ENCODE data around the gene GRHL1.

Gene GRHL1

DNA sequence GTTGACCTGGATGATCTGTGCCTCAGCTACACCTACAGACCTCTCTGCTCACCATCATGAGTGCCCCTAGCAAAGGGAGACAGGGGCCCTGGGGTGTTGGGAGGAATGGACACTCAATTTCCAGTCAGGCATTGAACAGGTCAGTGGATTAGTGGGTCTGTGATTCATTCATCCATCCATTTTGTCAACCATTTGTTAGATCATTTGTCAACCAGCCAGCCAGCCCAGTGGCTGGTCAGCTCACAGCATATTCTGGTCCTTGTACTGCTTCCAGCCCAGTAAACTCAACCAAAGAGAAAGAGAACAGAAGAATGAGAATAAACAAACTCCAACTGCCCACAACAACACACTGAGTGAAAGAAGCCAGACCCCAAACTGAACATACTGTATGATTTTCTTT lies 87.2 kb downstream of the GRHL1 start:
- TF ChIP-seq, protein P1, sequence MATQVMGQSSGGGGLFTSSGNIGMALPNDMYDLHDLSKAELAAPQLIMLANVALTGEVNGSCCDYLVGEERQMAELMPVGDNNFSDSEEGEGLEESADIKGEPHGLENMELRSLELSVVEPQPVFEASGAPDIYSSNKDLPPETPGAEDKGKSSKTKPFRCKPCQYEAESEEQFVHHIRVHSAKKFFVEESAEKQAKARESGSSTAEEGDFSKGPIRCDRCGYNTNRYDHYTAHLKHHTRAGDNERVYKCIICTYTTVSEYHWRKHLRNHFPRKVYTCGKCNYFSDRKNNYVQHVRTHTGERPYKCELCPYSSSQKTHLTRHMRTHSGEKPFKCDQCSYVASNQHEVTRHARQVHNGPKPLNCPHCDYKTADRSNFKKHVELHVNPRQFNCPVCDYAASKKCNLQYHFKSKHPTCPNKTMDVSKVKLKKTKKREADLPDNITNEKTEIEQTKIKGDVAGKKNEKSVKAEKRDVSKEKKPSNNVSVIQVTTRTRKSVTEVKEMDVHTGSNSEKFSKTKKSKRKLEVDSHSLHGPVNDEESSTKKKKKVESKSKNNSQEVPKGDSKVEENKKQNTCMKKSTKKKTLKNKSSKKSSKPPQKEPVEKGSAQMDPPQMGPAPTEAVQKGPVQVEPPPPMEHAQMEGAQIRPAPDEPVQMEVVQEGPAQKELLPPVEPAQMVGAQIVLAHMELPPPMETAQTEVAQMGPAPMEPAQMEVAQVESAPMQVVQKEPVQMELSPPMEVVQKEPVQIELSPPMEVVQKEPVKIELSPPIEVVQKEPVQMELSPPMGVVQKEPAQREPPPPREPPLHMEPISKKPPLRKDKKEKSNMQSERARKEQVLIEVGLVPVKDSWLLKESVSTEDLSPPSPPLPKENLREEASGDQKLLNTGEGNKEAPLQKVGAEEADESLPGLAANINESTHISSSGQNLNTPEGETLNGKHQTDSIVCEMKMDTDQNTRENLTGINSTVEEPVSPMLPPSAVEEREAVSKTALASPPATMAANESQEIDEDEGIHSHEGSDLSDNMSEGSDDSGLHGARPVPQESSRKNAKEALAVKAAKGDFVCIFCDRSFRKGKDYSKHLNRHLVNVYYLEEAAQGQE (IDR thresholded peaks at IDR 0.05; ENCODE audit: insufficient read depth in 1 of 2, low read depth in 2 of 2, low read length in 2 of 2), result no peak
- TF ChIP-seq POLR2AphosphoS5 (IDR thresholded peaks at IDR 0.05; ENCODE audit: low read depth, low read length) (no peak), FOXP2 (optimal IDR thresholded peaks at IDR 0.05; ENCODE audit: borderline replicate concordance, extremely low read depth, extremely low read length, insufficient read depth) (no peak), SIN3A (IDR thresholded peaks at IDR 0.05; ENCODE audit: borderline replicate concordance, insufficient read depth, low read length) (no peak), TAF1 (IDR thresholded peaks at IDR 0.05; ENCODE audit: borderline replicate concordance, insufficient read depth, low read length) (no peak)

DNA sequence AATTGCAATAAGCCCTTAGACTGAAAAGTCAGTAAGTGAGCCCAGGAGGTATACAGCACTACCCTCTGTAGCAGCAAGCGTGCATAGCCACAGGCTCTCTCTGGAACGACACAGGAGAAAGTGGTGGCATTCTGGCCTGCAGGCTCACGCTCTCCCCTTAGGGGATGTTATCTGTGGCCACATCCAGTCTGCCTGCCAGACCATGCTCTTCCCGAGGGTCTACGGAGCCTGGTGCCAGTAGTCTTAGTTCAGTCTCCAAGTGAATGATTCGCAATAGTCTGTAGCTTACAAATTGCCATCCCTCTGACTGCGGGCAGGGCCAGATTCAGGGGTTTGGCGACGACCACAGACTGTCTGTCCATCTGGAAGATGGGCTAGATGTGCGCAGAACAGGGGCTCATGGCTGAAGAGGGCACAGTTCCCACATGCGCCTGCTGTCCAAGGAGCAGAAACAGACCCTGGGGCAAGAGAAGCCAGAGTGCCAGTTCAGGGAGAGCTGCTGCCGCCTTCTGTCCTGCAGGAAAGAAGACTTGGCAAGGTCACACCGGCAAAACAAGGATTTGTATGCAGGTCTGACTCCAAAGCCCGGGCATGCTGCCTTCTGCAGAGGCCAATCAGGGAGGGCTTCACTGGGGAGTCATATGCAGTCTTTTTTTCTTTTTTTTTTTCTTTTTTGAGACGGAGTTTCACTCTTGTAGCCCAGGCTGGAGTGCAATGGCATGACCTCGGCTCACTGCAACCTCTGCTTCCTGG lies 88.3 kb downstream of the GRHL1 start:
- TF ChIP-seq SIN3A (IDR thresholded peaks at IDR 0.05; ENCODE audit: borderline replicate concordance, insufficient read depth, low read length) (no peak), TAF1 (IDR thresholded peaks at IDR 0.05; ENCODE audit: borderline replicate concordance, insufficient read depth, low read length) (no peak), POLR2AphosphoS5 (IDR thresholded peaks at IDR 0.05; ENCODE audit: low read depth, low read length) (no peak)
- TF ChIP-seq, protein P1 (IDR thresholded peaks at IDR 0.05; ENCODE audit: insufficient read depth in 1 of 2, low read depth in 2 of 2, low read length in 2 of 2), result no peak

DNA sequence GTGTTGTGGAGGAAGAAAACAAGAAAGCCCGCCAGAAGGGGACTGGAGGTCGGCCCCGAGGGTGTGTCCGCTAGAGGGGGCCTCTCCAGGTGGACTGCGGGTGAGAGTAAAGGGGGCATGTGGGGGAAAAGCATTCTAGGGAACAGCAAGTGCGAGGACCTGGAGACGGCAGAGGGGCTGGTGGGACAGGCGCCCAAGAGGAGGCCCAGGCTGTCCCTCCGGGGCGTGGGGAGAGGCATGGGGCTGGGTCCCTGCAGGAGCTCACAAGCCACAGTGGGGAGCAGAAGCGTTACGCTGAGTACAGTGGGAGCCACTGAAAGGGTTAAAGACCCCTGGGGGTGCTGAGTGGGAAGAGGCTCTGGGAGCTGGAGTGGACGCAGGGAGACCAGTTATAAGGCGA lies 90.2 kb downstream of the GRHL1 start:
- TF ChIP-seq TAF1 (IDR thresholded peaks at IDR 0.05; ENCODE audit: borderline replicate concordance, insufficient read depth, low read length), result no peak
- no peak for TF ChIP-seq SIN3A (IDR thresholded peaks at IDR 0.05; ENCODE audit: borderline replicate concordance, insufficient read depth, low read length)
- TF ChIP-seq FOXP2 (optimal IDR thresholded peaks at IDR 0.05; ENCODE audit: borderline replicate concordance, extremely low read depth, extremely low read length, insufficient read depth), result no peak
- no peak for TF ChIP-seq POLR2AphosphoS5 (IDR thresholded peaks at IDR 0.05; ENCODE audit: low read depth, low read length)
- TF ChIP-seq, protein P1 (IDR thresholded peaks at IDR 0.05; ENCODE audit: insufficient read depth in 1 of 2, low read depth in 2 of 2, low read length in 2 of 2), result no peak

DNA sequence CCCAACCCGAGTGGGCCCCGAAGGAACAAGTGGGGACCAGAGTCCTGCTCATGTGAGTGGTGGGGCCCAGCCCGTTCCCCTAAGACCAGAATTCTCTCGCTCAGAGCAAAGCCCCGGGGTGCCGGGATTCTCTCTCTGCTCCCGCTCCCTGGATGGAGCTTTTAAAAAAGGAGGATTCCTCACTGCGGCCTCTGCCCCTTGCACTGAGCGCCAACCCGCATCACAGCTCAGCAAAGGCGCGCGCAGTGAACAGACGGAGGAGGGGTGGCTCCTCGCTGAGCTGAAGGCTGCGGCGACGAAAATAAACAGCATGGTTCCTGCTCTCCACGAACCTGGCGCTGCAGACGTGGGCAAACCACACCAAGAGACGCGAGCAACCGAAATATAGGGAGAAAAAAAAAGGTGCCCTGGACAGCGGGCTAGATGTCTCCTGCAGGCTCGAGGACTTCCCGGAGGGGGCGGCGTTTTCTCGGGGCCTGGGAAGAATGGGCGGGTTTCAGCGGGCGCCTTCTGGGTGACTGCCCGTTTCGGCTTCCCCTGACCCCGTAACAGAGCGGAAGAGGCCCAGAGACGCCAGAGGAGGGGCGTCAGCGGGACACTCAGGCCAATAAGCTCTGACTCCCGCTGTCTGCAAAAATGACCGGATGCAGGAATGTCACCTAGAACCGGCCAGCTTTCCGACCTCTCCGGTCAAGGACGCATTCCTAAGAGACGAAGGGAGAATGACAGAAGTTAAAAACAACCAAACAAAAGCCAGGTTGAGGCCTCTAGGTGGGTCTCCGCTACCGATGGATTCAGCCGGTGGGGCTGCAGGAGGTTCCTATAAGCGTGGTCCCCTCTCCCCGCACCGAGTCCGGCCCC lies 91.0 kb downstream of the GRHL1 start:
- TF ChIP-seq FOXP2 (optimal IDR thresholded peaks at IDR 0.05; ENCODE audit: borderline replicate concordance, extremely low read depth, extremely low read length, insufficient read depth), result no peak
- TF ChIP-seq POLR2AphosphoS5 (IDR thresholded peaks at IDR 0.05; ENCODE audit: low read depth, low read length), result no peak
- TF ChIP-seq SIN3A (IDR thresholded peaks at IDR 0.05; ENCODE audit: borderline replicate concordance, insufficient read depth, low read length), result no peak
- TF ChIP-seq TAF1 (IDR thresholded peaks at IDR 0.05; ENCODE audit: borderline replicate concordance, insufficient read depth, low read length), result no peak
- TF ChIP-seq, protein P1 (IDR thresholded peaks at IDR 0.05; ENCODE audit: insufficient read depth in 1 of 2, low read depth in 2 of 2, low read length in 2 of 2), result no peak
